ENCODE measurements around the gene C1orf21. TPM values are rescaled to one million over a fixed set of nuclear protein-coding genes. Genes with fewer than 3 reads are reported as not detected.

The C1orf21 gene
- total RNA-seq, 1 donor from 2014 or later, result 20.4 TPM

- DNase-seq, result no peak
Observed at GRCh38 chr1:184416946-184417345, 30.1 kb downstream of the C1orf21 start.

- DNase-seq, result no peak
Observed at GRCh38 chr1:184417916-184418315, 31.1 kb downstream of the C1orf21 start.

- DNase-seq, result no peak
Observed at GRCh38 chr1:184418652-184419349, 32.0 kb downstream of the C1orf21 start.

GRCh38 chr1:184419350-184420161 is 32.7 kb downstream of the C1orf21 start:
- no peak for DNase-seq

- DNase-seq, result no peak
Observed at GRCh38 chr1:184422490-184423233, 35.8 kb downstream of the C1orf21 start.

GRCh38 chr1:184423649-184424048 is 36.8 kb downstream of the C1orf21 start:
- DNase-seq, result no peak

- no peak for DNase-seq
Observed at GRCh38 chr1:184424157-184424556, 37.3 kb downstream of the C1orf21 start.

GRCh38 chr1:184424945-184425344 is 38.1 kb downstream of the C1orf21 start:
- no peak for DNase-seq

- no peak for DNase-seq
Observed at GRCh38 chr1:184425449-184426277, 38.8 kb downstream of the C1orf21 start.

GRCh38 chr1:184426278-184426674 is 39.4 kb downstream of the C1orf21 start:
- DNase-seq, result no peak

- no peak for DNase-seq
Observed at GRCh38 chr1:184427722-184428121, 40.9 kb downstream of the C1orf21 start.

GRCh38 chr1:184428604-184429003 is 41.8 kb downstream of the C1orf21 start:
- no peak for DNase-seq

- DNase-seq, result no peak
Observed at GRCh38 chr1:184429335-184429734, 42.5 kb downstream of the C1orf21 start.

GRCh38 chr1:184433956-184434502 is 47.2 kb downstream of the C1orf21 start:
- no peak for DNase-seq

GRCh38 chr1:184437291-184437690 is 50.5 kb downstream of the C1orf21 start:
- no peak for DNase-seq

GRCh38 chr1:184438363-184438762 is 51.5 kb downstream of the C1orf21 start:
- no peak for DNase-seq

GRCh38 chr1:184442260-184442659 is 55.4 kb downstream of the C1orf21 start:
- DNase-seq, result no peak

GRCh38 chr1:184443201-184443600 is 56.4 kb downstream of the C1orf21 start:
- DNase-seq, result no peak

- DNase-seq, result no peak
Observed at GRCh38 chr1:184443624-184444023, 56.8 kb downstream of the C1orf21 start.

- no peak for DNase-seq
Observed at GRCh38 chr1:184445997-184446396, 59.2 kb downstream of the C1orf21 start.

- DNase-seq, result no peak
Observed at GRCh38 chr1:184447651-184448185, 60.9 kb downstream of the C1orf21 start.

Measured in skin of body (tissue), 2 donors.